Stimulated activated CD4-positive, alpha-beta T cell treated with anti-CD3 and anti-CD28 coated beads, Interleukin-12 subunit alpha, Interleukin-12 subunit beta, amount 100 ng/mL, for 48 hours (primary cell): Measurements from ENCODE around the gene CADPS.
"Not testable (repeated sequence)": the region's sequence is repeated elsewhere in the genome, so short reads cannot be mapped to it uniquely, and the experiment has no call there.

Experiments
- DNase-seq, 3 donors: peaks; one replicate each; pipeline ENCODE4 v3.0.0-alpha.2; 2020; ENCODE audit warnings: low read depth in 2 of 3, low spot score in 1 of 3

CADPS gene

DNA sequence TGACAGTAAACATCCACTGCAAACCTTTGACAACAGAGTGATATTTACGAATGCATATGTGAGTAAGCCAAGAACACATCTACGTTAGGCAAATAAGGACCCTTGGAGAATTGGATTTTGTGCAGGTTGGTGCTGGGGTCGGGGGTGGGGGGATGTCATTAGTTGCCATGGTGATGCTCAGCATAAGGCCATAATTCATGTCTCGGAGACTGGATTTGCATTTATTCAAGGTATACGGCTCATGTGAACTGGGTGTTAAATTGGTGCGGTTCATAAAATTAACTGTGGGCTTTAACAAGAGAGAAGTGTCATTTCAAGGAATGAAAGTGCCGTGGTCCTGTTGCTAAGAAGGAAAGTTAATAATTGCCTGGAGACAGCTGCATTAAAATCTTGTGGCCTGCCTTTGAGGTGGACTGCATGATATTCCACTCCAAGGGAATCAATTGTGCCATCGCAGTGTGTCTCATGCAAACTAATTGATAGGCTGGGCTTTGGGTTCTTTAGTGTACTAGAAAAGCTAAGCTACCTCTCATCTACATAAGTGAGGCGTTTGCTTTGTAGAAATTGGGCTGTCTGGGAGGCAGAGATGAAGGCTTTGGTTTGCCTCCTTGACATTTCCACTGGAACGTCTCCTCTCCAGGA, 273.0 kb downstream of the CADPS start:
- no peak for DNase-seq

DNA sequence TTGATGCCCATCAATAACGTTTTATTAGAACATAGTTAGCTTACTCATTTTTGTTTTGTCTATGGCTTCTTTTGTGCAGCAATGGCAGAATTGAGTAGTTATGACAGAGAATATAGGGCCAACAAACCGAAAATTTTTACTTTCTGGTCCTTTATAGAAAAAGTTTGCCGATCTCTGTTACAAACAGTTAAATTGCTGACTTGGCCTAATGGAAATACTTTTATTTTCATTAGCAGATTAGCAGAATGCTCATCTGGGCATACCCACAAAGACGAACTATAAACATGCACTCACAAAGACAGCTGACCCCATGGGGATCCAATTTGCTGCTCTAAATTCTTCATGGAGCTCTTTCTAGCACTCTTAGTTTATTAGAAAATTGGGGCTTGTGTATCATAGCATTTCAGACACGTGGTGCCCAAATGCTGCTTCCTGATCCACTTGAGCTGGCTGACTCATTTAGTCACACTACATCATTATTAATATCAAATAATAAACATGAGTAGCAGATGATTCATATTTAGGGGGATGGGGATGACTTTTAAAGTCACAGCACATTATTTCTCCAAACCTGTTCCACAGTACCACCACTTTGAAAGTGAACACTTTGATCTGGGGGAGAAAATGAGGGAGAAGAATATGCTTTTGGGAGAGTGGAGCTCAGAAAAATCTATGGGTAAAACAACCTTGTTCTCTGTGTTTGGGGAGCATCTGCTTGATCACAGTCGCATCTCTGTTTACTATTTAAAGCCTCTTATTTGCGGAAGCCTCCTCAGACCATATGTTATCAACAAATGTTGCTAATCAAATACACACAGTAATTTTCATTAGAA, 273.8 kb downstream of the CADPS start:
- no peak for DNase-seq

DNA sequence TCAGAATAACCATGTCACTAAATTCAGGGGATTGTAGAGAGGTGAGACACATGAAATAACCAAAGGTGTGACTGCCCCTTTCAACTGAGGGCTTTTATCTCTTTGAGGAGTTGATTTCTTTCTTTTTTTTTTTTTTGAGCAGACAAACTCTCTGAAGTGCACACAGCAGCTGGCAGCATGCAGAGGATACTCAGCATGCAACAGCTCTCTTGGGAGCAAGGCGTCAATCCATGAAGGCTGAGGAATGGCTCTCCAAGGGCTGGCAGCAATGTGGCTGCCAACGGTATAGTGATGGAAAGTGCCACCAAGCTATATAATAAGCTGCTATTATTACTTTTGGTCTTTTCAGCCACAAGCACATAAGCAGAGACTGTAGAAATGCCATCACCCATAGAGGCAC, 275.2 kb downstream of the CADPS start:
- no peak for DNase-seq

DNA sequence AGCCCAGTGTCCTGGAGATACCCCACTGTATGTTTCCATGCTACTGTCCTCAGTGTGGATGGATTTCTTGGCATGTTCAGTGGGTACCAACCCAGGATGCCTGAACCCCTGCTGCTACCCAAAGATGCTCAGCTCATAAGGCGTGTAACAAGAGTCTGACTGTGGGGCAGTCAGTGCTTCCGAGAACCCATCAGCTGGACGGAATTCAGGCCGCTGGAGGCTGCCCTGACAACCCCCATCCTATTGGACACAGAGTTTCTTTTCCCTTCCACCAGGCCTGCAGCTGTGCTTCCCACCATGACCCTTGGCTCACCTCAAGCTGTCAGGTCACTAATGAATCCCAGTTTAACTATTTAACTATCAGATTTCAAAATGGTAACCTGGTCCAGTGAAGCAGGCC, 277.7 kb downstream of the CADPS start:
- no peak for DNase-seq

DNA sequence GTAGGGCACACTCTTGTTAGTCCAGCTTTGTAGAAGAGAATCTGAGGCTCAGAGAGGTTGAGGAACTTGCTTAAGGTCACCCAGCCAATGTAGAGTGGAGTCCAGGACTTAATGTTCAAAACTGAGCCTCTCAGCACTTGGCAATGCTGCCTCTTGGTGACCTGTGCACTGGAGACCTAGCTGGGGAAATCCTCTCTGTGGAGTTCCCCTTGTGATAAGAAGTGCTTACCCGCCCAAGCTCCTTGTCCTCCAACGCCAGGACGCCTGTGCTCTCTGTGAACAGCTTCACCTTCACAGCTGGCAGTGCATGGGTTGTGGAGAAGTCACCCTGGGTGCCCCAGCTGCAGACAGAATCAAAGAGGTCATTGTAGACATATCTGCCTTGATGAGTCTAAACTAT, 282.8 kb downstream of the CADPS start:
- DNase-seq, result no peak

DNA sequence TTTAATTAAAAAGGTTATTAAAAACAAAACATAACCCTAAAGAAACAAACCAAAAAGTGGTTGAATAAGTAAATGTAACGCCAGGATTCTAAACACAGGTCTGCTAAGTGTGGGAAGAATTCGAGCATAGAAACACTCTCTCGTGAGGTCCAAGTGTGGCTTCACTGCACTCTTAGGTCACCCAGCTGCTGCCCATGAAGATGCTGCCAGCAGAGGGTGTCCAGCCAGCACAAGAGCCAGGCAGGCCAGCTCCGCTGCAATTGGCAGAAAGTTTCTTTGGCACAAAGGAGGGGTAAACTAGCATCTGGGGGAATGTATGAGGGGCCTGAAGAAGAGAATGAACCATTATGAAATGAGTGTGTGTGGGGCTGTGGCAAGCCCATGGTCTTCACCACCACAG, 286.1 kb downstream of the CADPS start:
- no peak for DNase-seq

DNA sequence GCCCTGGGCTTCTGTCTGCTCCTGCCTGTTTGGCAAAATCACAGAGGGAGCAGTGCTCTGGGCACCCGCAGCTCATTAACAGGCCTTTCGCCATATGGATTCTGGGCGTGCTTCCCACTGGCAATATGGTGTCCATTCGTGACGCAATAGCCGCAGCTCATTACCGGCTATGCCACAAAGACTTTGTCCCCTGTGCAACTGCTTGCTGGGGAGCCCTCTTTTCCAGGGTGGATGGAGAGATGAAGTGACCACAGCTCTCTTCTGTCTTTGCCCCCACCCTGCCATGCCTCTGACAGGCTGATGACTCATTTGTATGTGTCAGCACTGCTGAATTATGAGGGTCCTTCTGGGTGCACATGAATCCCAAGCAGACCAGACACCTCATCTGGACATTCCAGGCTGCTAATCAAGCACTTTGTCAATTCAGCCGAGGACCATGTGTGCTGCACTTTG, 287.6 kb downstream of the CADPS start:
- DNase-seq, result no peak

DNA sequence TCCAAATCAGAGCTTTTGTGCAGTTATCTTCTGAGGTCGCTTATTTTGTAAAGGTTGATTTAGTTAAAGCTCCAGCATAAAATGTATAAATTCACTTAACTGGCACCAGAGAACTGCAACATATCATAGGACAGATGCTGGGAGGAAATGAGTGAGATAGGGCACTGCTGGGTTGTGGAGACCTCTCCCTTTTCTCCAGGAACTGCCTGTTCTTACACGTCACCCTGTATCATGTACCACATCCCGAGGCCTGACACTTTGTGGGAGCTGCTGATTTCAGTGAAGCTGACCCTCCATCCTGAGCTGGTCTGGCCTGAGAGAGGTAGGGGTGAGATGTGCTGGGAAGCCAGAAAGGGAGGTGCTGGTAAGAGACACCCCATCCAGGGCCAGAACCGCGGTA, 288.0 kb downstream of the CADPS start:
- no peak for DNase-seq

DNA sequence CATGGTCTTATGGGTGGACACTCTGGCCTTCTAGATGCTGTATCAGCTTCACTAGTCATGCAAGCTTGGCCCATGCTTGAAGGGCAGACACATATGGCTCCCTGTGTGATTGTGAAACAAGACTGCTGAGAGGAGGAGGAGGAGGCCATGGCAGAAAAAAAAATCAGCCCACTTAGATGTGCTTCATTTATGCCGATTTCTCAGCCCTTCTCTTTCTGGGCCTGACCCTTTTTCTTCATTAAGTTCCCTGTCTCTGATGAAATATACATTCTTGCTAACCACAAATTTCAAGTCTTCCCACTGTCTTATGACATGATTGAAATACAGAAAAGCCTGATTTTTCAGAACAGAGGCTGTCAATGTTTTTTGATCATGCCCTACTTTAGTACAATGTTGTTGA, 288.9 kb downstream of the CADPS start:
- DNase-seq, result no peak

DNA sequence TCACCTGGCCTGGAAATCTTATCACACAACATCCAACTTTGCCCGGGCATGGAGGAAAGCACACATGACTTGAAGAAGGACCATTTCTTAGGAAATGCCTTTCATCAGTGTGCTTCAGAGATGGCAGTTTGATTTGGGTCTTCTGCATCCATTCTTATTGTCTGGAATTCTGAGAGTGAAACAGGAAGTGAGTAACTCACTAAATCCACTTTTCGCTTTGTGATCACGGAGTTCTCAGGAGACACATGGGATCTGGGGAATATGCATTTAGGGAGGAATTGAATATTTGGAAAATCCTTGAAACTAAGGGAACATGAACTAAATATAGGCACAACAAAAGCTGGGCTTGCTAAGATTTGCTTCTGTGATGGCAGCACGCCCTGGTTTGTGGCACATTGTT, 289.4 kb downstream of the CADPS start:
- DNase-seq, result no peak

DNA sequence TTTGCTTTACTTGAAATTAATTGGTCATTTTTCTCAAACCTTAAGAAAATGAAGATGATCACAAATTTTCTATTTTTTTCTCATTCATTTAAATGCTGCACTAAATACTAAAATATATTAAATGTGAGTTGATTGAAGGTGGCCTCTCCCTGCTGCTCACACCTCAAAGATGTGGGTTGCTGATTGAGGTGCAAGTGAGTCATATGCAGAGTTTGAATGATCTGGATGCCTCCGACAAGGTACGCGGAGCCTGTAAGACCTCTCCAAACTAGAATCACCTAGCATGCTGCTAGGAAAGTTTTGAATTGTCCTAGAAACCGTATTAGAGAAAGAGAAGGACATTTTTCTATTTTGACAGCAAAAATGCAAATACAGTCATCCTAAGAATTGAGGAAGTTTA, 290.6 kb downstream of the CADPS start:
- DNase-seq, result no peak

DNA sequence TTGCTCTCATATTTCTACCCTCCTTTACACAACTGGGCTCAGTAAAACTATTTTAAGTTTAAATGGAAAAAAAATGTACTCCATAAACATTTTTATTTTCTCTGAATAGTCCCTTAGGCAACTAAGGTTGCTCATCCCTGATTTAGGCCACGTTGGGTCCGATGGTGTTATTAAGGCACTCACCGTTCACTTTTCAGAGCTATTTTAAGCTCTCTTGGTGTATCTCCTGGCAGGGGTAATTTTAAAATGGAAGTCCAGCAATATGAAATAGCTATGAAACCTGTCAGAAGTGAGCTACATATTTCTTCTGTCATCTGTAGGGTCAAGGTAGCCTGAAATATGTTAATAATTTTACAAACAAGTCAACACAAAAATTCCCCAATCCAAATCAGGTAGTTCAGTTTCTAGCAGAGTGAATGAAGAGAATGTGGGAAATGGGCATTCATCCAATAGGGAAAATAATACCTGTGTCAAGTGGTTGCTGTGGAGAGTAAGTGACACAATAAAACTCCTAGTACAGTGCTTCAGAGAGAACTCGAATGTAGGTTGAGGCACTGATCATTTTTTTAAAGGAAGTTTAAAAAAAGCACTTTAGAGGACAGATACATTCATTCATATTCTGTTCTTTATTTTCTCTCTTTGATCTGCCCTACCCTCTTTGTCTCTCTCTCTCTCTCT, 292.6 kb downstream of the CADPS start:
- DNase-seq, result no peak

DNA sequence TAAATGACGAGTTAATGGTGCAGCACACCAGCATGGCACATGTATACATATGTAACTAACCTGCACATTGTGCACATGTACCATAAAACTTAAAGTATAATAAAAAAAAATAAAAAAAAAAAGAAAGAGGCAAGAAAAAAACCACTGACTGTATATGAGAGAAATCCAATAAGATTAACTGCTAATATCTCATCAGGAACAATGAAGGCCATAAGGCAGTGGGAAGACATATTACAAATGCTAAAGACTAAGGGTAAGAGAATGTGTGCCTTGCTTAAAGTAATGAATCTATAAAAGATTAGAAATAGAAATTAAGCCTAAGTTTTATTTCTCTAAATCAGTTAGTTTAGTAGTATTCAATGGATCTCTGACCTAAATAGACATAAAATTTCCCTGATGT, 294.7 kb downstream of the CADPS start:
- DNase-seq, result not testable (repeated sequence)

DNA sequence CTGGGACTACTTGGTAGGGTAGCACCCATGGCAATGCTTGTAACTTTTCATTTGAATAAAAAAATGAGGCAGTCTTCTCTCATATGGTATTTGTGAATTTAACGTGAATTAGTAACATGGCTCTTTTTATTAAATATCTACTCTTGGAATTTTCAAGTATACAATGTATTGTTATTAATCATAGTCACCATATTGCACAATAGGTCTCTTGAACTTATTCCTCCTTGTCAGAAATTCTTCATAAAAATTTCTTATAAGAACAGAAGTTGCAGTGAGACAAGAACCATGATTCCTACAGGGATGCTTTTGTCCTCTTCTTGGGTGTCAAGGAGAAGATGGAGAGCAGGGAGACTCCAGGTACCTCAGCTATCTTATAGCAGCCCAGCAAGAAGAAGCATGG, 298.1 kb downstream of the CADPS start:
- no peak for DNase-seq

DNA sequence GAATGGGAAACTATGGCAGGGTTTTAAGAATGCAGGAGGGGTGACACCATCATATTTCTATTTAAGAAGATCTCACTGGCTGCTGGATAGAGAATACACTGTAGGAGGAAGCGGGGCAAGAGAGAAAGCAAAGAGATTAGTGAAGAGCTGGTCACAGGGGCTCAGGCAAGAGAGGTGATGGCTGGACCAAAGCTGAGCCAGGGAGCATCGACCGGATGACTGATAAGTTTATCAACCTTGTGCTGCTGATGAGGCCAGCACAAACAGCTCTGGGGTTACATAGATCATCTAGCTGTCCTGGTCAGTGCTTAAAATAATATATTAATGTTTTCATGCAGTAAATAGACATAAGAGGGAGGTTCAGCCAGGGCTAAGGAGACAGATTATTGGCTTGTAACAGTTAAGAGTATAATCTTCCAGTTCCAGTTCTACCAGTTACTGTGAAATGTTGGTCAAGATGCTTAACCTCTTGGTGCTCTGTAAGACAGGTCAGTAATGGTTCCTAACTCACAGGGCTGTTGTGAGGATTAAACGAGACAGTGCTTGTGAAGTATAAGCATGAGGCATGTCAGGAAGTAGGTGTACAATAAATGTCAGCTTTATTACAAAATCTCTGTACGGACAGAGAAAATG, 300.8 kb downstream of the CADPS start:
- DNase-seq, result no peak

DNA sequence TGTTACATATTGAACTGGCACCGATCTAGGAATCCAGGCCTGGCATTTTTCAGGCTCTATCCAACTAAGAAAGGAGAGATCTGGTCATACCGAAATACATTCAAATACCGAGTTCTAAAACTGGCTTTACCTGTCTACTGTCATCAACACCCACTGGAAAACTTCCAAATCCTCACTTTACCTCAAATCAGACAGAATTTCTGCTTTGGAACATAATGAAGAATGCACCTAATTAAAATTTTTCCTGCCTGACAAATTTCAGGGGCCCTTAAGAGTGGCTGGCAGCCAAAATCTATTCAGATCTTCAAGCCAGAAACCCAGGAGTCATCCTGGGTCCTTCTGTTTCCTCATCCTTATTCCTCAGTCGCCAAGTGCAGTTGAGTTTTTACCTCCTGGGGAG, 303.3 kb downstream of the CADPS start:
- DNase-seq, result no peak

DNA sequence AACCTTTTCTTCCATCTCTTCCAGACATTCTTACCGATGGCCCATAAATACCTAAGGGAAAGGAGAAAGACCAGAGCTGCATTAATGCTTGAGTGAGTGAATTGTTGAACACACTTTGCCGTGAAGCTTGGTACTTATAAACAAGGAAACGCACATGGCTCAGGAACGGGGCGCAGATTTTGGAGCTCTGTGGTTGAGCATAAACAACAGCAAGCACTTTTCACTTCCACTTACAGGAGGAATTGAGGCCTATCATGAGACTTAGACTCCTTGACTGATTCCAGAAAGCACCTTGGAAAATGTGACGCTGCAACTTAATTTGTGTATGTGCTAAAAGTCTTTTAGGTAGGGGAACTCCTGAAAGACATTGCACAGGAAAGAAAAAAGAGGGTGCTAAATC, 304.3 kb downstream of the CADPS start:
- DNase-seq, result no peak

DNA sequence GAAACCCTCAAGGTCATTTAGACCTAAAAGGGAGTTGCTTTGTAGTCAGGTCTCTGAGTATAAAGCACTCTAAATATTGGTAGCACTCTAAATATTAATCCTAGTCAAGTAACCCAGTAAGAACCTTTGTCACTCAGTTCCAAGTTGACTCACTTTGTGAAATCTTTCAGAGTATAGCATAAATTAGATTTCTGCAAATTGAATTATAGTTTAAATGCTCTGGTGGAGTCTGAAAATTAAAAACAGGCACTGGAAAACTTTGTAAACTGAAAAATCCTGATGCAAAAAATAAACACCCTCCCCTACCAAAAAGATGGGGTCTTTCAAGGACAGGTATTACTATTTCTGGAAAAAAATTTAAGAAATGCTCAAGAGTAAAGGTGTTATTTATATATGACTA, 305.6 kb downstream of the CADPS start:
- DNase-seq, result no peak

DNA sequence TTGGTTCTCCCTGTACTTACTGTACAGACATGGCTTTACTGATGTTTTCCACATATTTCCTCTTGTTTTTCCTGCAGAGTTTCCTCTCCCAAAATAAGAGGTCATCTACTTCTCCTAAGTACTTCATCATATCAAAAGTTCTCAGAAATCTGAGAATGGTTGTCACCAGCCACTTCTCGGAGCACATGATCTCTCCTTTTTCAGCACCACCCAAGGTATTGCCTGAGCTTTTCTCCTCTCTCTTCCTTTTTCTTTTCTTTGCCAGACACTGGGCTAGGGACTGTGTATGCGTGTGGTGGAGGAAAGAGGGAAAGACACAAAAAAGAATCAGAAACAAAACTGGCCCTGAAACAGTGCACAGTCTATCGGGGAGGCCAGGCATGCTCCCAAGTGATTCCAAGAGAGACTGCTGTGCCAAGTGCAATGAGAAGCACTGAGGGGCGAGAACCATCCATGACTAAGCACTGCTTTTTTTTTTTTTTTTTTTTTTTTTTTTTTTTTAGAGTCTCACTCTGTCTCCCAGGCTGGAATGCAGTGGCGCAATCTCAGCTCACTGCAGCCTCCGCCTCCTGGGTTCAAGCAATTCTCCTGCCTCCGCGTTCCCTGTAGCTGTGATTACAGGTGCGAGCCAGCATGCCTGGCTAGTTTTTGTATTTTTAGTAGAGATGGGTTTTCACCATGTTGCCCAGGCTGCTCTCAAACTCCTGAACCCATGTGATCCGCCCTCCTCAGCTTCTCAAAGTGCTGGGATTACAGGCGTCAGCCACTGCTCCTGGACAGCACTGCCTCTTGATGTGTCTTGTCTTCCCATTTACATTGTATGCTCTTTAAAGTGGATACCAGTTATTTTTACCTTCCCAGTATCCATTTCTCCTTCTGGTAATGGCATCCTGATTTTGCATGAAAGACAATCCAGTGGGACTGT, 307.9 kb downstream of the CADPS start:
- no peak for DNase-seq

DNA sequence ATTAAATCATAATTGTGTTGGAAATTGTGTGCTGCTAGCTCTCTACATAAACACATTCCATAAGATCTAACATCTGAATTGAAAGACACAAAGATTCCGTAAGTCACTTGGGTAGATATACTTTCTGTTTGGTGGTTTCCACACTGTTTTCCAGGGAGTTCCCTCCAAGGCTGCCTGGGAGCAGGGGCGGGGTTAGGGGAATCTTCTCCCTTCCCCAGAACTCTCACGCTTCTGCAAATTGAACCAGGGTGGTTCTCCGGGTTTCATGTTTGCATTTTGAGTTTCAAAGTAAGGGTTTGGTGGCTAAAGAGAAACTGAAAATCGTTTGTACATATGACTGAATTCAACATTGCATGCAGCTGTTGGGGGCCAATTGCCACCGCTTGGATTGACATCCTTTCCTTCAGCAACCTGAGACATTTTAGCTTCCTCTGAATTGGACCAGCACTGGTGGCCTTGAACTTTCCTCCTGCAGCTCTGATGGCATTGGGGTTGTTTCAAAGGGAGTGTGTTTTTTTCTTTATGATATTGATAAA, 309.1 kb downstream of the CADPS start:
- DNase-seq, result no peak
